ENCODE data around the gene KRTCAP2.
A peak's percentile ranks its signal among the peaks of the same experiment; 100 is the strongest.

The KRTCAP2 gene

DNA sequence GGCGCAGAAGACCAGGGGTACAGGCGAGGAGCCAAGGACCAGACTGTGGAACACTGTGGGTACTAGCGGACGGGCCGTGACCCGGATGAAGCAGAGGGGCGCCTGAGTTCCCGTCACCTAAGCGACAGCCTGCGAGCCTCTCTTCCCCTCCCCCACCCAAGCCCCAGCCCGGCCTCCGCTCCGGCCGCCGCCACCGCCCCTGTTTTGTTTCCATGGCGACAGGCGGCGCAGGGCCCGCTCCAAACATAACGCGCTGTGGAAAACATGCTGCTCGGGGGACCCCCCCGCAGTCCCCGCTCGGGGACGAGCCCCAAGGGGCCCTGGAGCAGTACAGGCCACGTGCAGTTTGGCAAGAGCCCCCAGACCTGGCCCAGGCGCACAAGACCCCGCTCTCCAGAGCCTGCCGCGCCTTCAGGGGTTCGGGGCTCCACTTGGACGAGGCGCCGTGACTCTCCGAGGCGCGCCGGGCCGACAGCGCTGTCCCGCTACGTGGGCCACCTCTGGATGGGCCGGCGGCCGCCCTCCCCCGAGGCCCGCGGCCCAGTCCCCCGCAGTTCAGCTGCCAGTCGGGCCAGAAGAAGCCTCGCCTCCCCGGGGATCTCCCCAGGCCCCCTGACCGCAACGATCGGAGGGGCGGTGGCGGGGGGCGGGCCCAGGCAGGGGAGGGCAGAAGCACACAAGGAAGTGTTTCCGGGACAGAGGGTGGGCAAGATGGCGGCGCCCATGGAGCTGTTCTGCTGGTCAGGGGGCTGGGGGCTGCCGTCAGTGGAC is 35.6 kb upstream of the KRTCAP2 start, which contains the start of gene MTX1:
TSS of gene MTX1 (plus strand) at position 155 of the 771 bp plus-strand sequence. CDS start at position 265, 110 bp downstream.
- Histone ChIP-seq H3K4me3 (ENCODE audit: low read depth in 1 of 2, low read length in 2 of 2) (peak within 1 kb of the TSS; percentile 84 to 91), H3K36me3 (ENCODE audit: control insufficient read depth in 1 of 2, insufficient read depth in 2 of 2, low read length in 2 of 2) (peaks cover 0 to 4% of the 10 kb centered on the region in 2 donors), H3K4me1 (ENCODE audit: control insufficient read depth in 1 of 2, insufficient read depth in 2 of 2, low read length in 2 of 2) (peaks cover 21 to 26% of the 10 kb centered on the region in 2 donors), H3K9ac (ENCODE audit: low read depth in 1 of 2, low read length in 2 of 2) (peak within 1 kb of the TSS; percentile 71 to 85), H3K9me3 (ENCODE audit: control insufficient read depth in 1 of 2, low read length in 2 of 2) (no peaks in the 10 kb centered on the region), H3K27me3 (ENCODE audit: control insufficient read depth in 1 of 2, insufficient read depth in 2 of 2, low read length in 2 of 2) (no peaks in the 10 kb centered on the region), H3K27ac (ENCODE audit: low read depth, low read length) (peak within 1 kb of the TSS; percentile 99)

DNA sequence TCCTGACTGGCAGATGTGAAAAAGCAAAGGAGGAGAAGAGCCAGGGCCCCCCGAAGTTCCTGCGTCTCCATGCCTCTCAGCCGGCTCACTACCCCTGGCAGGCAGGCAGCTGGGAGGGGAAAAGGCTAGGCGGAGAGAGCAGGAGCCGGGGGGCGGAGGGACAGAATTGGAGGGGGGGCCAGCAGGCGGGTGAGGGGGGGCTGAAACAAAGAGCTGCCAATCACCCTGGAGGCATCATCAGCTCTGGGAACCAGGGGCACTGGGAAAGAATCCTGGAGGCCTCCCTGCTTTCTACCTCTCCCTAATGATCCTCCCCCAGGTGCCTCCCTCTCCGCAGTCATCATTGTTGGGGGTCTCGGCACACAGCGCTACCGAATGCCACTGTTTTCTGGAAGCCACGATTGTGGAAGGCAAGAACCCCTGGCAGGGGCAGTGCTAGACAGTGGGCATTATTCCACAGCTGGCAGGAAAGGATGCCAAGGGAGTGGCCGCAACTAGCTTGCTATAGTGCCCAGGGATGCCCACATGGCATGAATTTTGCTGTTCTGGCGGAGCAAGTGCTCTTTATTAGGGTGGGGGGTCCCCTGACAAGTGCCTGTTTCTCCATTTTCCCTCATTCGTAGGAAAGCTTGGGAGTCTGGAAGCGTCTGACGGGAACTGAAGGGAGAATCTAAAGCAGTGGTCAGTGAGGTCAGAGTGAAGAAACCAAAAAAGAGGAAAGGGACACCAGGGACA is 34.9 kb upstream of the KRTCAP2 start, which contains the start of gene THBS3:
TSS of gene THBS3 (minus strand) at position 92 of the 735 bp plus-strand sequence. CDS start at position 71, 21 bp downstream.
- Histone ChIP-seq H3K4me3 (ENCODE audit: low read depth in 1 of 2, low read length in 2 of 2) (peak within 1 kb of the TSS; percentile 84 to 91), H3K27ac (ENCODE audit: low read depth, low read length) (peak within 1 kb of the TSS; percentile 99), H3K4me1 (ENCODE audit: control insufficient read depth in 1 of 2, insufficient read depth in 2 of 2, low read length in 2 of 2) (peaks cover 21 to 26% of the 10 kb centered on the region in 2 donors), H3K36me3 (ENCODE audit: control insufficient read depth in 1 of 2, insufficient read depth in 2 of 2, low read length in 2 of 2) (peaks cover 0 to 4% of the 10 kb centered on the region in 2 donors), H3K27me3 (ENCODE audit: control insufficient read depth in 1 of 2, insufficient read depth in 2 of 2, low read length in 2 of 2) (no peaks in the 10 kb centered on the region), H3K9ac (ENCODE audit: low read depth in 1 of 2, low read length in 2 of 2) (peak within 1 kb of the TSS; percentile 71 to 85), H3K9me3 (ENCODE audit: control insufficient read depth in 1 of 2, low read length in 2 of 2) (no peaks in the 10 kb centered on the region)

DNA sequence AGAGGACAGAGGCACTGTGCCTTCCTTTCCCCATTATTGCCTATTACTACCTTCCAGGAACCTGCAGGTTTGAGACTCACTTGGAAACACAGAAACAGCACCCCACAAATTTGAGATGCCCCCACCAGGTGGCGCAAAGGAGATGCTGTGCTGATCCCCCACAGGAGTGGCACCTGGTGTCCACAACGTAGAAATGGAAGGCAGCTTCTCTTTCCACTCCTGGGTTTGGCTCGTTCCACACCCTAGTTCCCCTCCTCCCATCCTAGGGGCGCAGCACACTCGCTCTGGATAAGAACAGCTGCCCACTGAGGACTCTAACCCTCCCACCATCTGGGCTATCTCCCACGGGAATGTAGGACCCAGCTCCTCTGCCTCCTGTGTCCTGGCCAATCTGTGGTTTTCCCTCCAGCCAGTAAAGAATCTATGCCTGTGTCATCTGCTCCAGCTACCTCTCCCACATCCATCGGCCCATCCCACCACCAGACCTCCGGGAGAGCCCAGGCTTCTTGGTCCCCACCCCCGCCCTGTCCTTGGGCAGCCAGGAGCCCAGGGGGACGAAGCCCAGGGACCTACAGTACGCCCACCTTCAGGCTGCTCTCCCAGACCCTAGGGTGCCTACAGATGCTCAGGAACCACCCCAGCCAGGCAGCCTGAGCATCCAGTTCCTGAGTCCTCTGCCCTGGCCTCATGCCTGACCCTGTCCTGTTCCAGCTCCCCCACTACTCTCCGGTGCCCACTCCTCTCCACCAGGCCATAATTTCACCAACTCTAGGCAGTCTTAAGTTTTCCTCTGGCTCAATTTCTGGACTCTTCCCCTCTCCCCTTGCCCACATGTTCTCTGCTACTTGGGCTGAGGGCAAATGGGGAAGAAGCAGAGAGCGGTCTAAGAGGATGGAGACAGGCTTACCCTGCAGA is 34.0 kb upstream of the KRTCAP2 start:
- Histone ChIP-seq H3K27me3 (ENCODE audit: control insufficient read depth in 1 of 2, insufficient read depth in 2 of 2, low read length in 2 of 2) (no peaks in the 10 kb centered on the region), H3K4me1 (ENCODE audit: control insufficient read depth in 1 of 2, insufficient read depth in 2 of 2, low read length in 2 of 2) (peaks cover 21 to 26% of the 10 kb centered on the region in 2 donors), H3K9me3 (ENCODE audit: control insufficient read depth in 1 of 2, low read length in 2 of 2) (no peaks in the 10 kb centered on the region), H3K36me3 (ENCODE audit: control insufficient read depth in 1 of 2, insufficient read depth in 2 of 2, low read length in 2 of 2) (peaks cover 0 to 4% of the 10 kb centered on the region in 2 donors), H3K27ac (ENCODE audit: low read depth, low read length) (peak overlapping the region; percentile 52), H3K4me3 (ENCODE audit: low read depth in 1 of 2, low read length in 2 of 2) (peak overlapping the region; percentile 14 to 38), H3K9ac (ENCODE audit: low read depth in 1 of 2, low read length in 2 of 2) (peak overlapping the region; percentile 44 to 45)

DNA sequence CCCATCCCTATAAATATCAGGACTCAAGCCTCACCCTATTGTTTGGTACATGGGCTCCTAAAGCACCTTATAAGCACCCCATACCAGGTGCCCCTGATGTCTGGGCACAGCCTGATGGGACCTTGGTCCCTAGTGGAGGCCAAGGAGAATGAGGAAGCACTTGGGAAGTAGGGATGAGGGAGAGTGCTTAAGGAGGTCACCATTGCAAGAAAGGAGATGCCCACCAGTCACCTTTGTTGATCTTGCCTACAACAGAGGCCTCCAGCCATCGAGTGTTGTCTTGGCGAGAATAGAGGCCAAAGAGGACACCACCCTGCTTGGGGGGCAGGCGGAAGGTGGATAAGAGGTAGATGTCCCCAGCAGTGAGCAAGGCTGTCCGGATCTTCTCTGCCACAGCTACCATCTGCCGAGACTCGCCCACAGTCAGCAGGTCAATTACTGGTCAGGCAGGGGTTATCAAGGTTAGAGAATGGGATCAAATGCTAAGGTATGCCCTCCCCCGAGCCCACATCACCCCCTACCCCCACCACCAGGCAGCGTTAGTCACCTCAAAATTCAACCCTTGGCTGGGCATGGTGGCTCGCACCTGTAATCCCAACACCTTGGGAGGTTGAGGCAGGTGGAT is 33.0 kb upstream of the KRTCAP2 start:
- Histone ChIP-seq H3K27me3 (ENCODE audit: control insufficient read depth in 1 of 2, insufficient read depth in 2 of 2, low read length in 2 of 2) (no peaks in the 10 kb centered on the region), H3K4me1 (ENCODE audit: control insufficient read depth in 1 of 2, insufficient read depth in 2 of 2, low read length in 2 of 2) (peaks cover 21 to 26% of the 10 kb centered on the region in 2 donors), H3K9me3 (ENCODE audit: control insufficient read depth in 1 of 2, low read length in 2 of 2) (no peaks in the 10 kb centered on the region), H3K36me3 (ENCODE audit: control insufficient read depth in 1 of 2, insufficient read depth in 2 of 2, low read length in 2 of 2) (no peaks in the 10 kb centered on the region), H3K27ac (ENCODE audit: low read depth, low read length) (no peak overlapping the region), H3K4me3 (ENCODE audit: low read depth in 1 of 2, low read length in 2 of 2) (no peak overlapping the region), H3K9ac (ENCODE audit: low read depth in 1 of 2, low read length in 2 of 2) (no peak overlapping the region)

DNA sequence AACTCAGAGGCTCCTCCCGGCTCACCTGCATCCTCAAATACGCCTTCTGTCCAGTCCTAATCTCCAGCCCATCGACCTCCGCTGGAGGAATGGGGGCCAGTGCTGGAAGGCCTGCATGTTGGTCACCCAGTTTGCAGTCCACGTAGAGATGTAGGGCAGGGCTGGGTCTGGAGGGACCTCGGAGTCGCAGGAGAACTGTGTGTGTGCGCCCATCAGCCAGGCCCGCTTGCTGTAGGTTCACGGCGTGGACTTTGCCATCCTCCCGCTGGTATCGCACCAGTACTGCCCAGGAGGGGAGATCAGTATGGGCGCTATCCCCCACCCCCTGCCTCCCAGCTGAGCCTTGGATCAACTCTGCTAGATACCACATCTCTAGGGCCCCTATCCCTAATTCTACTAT is 31.9 kb upstream of the KRTCAP2 start:
- H3K36me3 ChIP-seq (ENCODE audit: control insufficient read depth in 1 of 2, insufficient read depth in 2 of 2, low read length in 2 of 2) = peaks cover 0 to 5% of the 10 kb centered on the region in 2 donors
- peaks cover 21 to 24% of the 10 kb centered on the region in 2 donors for H3K4me1 ChIP-seq (ENCODE audit: control insufficient read depth in 1 of 2, insufficient read depth in 2 of 2, low read length in 2 of 2)
- no peaks in the 10 kb centered on the region for H3K9me3 ChIP-seq (ENCODE audit: control insufficient read depth in 1 of 2, low read length in 2 of 2)
- no peak overlapping the region for H3K27ac ChIP-seq (ENCODE audit: low read depth, low read length)
- H3K4me3 ChIP-seq (ENCODE audit: low read depth in 1 of 2, low read length in 2 of 2) = no peak overlapping the region
- H3K9ac ChIP-seq (ENCODE audit: low read depth in 1 of 2, low read length in 2 of 2) = no peak overlapping the region
- no peaks in the 10 kb centered on the region for H3K27me3 ChIP-seq (ENCODE audit: control insufficient read depth in 1 of 2, insufficient read depth in 2 of 2, low read length in 2 of 2)

DNA sequence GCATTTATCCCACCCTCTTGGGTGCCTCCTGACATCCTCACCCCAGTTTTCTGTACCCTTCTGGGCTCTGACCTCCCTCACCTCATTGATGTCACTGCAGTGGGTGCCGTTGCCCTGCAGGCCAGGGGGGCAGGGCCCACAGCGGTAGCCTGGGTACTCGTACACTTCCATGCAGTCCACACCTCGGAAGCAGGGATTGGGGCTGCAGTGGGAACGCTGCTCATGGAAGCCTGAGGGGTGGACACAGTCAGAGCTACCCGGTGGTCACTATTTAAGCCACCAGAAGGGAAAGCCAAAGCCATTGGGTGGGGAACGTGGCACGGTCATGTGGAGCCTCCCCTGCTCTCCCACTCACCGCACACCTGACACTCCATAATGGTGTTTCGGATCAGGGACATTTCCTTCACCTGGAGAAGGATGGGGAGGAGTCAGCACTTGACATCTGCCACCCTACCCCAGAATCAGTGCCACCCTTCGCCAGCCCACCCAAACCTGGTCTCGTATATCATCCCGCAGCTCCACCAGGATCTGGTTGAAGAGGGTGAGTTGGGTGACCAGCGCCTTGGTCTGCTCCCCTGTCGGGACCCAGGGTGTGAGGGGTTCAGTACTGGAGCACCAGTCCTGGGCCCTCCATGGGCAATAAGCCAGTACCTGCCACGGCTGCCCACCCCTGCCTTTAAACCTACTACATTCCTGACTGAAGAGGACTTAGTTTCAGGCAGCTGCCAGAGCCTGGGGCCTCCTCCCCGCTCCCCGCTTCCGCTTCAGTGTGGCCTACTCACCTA is 29.8 kb upstream of the KRTCAP2 start:
- Histone ChIP-seq H3K27ac (ENCODE audit: low read depth, low read length) (no peak overlapping the region), H3K4me1 (ENCODE audit: control insufficient read depth in 1 of 2, insufficient read depth in 2 of 2, low read length in 2 of 2) (peaks cover 7 to 11% of the 10 kb centered on the region in 2 donors), H3K9me3 (ENCODE audit: control insufficient read depth in 1 of 2, low read length in 2 of 2) (no peaks in the 10 kb centered on the region), H3K9ac (ENCODE audit: low read depth in 1 of 2, low read length in 2 of 2) (no peak overlapping the region), H3K4me3 (ENCODE audit: low read depth in 1 of 2, low read length in 2 of 2) (no peak overlapping the region), H3K36me3 (ENCODE audit: control insufficient read depth in 1 of 2, insufficient read depth in 2 of 2, low read length in 2 of 2) (peaks cover 0 to 11% of the 10 kb centered on the region in 2 donors), H3K27me3 (ENCODE audit: control insufficient read depth in 1 of 2, insufficient read depth in 2 of 2, low read length in 2 of 2) (no peaks in the 10 kb centered on the region)

DNA sequence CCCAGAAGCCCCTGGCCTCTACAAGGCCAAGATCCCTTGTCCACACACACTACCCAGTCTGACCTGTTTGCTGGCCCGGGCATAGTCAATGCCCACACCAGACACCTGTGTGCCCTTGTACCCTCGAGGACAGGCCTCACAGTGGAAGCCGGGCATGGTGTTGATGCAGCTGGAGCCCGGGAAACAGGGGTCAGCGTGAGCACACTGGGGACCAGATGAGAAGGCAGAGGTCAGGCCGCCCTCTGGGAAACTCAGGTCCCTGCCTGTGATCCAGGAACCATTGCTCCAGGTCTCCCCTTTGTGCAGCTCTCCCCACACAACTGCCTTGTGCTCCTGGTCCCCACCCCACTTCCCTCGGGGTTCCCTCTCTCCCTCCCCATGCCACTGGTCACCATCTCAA is 29.1 kb upstream of the KRTCAP2 start:
- Histone ChIP-seq H3K27ac (ENCODE audit: low read depth, low read length) (no peak overlapping the region), H3K9me3 (ENCODE audit: control insufficient read depth in 1 of 2, low read length in 2 of 2) (no peaks in the 10 kb centered on the region), H3K36me3 (ENCODE audit: control insufficient read depth in 1 of 2, insufficient read depth in 2 of 2, low read length in 2 of 2) (peaks cover 0 to 13% of the 10 kb centered on the region in 2 donors), H3K27me3 (ENCODE audit: control insufficient read depth in 1 of 2, insufficient read depth in 2 of 2, low read length in 2 of 2) (no peaks in the 10 kb centered on the region), H3K4me1 (ENCODE audit: control insufficient read depth in 1 of 2, insufficient read depth in 2 of 2, low read length in 2 of 2) (peaks cover 4% of the 10 kb centered on the region in 2 donors), H3K4me3 (ENCODE audit: low read depth in 1 of 2, low read length in 2 of 2) (no peak overlapping the region), H3K9ac (ENCODE audit: low read depth in 1 of 2, low read length in 2 of 2) (no peak overlapping the region)

DNA sequence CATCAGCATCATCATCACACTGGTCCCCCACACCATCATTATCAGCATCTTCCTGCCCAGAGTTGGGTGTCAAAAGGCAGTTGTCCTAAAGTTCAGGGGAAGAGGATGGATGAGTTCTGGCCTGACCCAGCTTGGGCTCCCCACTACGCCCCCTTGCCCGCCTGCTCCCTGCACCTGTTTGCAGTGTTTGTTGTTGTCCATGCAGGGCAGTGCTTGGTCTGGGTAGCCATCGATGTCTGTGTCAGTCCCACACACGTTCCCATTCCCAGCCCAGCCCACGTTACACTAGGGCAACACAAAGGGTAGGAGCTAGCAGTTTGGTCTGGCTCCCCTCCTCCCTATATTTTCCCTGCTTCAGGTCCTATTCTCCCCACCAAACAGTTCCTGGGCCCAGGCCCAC is 27.8 kb upstream of the KRTCAP2 start:
- Histone ChIP-seq H3K27ac (ENCODE audit: low read depth, low read length) (no peak overlapping the region), H3K9ac (ENCODE audit: low read depth in 1 of 2, low read length in 2 of 2) (no peak overlapping the region), H3K36me3 (ENCODE audit: control insufficient read depth in 1 of 2, insufficient read depth in 2 of 2, low read length in 2 of 2) (peaks cover 0 to 13% of the 10 kb centered on the region in 2 donors), H3K4me3 (ENCODE audit: low read depth in 1 of 2, low read length in 2 of 2) (no peak overlapping the region), H3K4me1 (ENCODE audit: control insufficient read depth in 1 of 2, insufficient read depth in 2 of 2, low read length in 2 of 2) (peaks cover 0 to under 1% of the 10 kb centered on the region in 2 donors), H3K9me3 (ENCODE audit: control insufficient read depth in 1 of 2, low read length in 2 of 2) (no peaks in the 10 kb centered on the region), H3K27me3 (ENCODE audit: control insufficient read depth in 1 of 2, insufficient read depth in 2 of 2, low read length in 2 of 2) (no peaks in the 10 kb centered on the region)

DNA sequence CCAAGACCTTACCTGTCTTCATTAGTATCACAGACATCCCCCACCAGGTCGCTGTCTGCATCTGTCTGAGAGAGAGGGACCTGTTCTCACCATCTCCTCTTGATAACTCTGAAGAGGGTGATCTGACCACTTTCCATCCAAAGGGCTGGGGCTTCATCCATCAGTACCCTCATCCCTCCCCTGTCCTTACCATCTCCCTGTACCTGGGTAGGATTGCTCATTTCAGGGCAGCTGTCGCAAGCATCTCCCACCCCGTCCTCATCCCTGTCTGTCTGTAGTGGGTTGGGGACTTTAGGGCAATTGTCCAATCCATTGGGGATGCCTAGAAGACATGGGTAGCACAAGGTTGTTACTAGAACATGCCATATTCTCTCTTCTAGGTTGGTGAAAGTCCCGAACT is 26.7 kb upstream of the KRTCAP2 start:
- Histone ChIP-seq H3K27ac (ENCODE audit: low read depth, low read length) (no peak overlapping the region), H3K9me3 (ENCODE audit: control insufficient read depth in 1 of 2, low read length in 2 of 2) (no peaks in the 10 kb centered on the region), H3K4me1 (ENCODE audit: control insufficient read depth in 1 of 2, insufficient read depth in 2 of 2, low read length in 2 of 2) (peaks cover 0 to 9% of the 10 kb centered on the region in 2 donors), H3K9ac (ENCODE audit: low read depth in 1 of 2, low read length in 2 of 2) (no peak overlapping the region), H3K36me3 (ENCODE audit: control insufficient read depth in 1 of 2, insufficient read depth in 2 of 2, low read length in 2 of 2) (peaks cover 0 to 13% of the 10 kb centered on the region in 2 donors), H3K4me3 (ENCODE audit: low read depth in 1 of 2, low read length in 2 of 2) (no peak overlapping the region), H3K27me3 (ENCODE audit: control insufficient read depth in 1 of 2, insufficient read depth in 2 of 2, low read length in 2 of 2) (no peaks in the 10 kb centered on the region)

All from duodenal mucosa (tissue), 2 donors.